Testis (tissue), 2 donors: Measurements from ENCODE around the gene TEAD1.

Experiments used
- CTCF ChIP-seq, 3 experiments: fragments of 450-650 bp in 2 of 3; fragments of 200-600 bp in 1 of 3; sonication (generic) in 1 of 3; IDR thresholded peaks; one replicate each; pipeline ENCODE4 v1.5.1; 2016 to 2019; ENCODE audit warnings: antibody characterized with exemption in 3 of 3, mild to moderate bottlenecking in 2 of 3, moderate library complexity in 1 of 3
- POLR2A ChIP-seq: fragments of 450-650 bp; IDR thresholded peaks from one replicate; pipeline ENCODE4 v1.6.1; 2017; ENCODE audit warnings: antibody characterized with exemption, mild to moderate bottlenecking, moderate library complexity

DNA sequence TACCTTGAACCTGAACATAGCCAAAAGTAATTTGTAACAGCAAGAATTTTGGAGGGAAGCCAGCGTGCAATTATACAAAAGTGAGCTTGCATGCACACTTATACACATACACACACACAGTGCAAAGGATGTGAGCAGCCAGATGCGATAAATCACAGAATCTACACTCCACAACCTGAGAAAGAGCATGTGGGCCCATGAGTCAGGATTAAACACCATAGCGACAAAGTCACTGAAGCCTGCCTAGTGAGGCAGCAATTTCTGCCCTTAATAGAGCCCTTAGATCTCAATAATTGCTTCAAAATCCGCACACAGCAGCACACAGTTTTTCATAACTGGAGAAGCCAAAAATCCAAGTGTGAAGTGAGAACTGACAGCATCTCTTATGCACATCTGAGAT is 42.6 kb upstream of the TEAD1 start:
- TF ChIP-seq POLR2A (no peak), CTCF (IDR thresholded peaks at IDR 0.05) (no peak)
